Fibroblast of villous mesenchyme (primary cell): Measurements from ENCODE around the gene ALDH1B1. TPM values are rescaled to one million over a fixed set of nuclear protein-coding genes. Genes with fewer than 3 reads are reported as not detected.

Source experiments
- DNase-seq: peaks from one replicate; pipeline ENCODE4 v3.0.0-alpha.2; 2010; ENCODE audit warnings: low read depth
- H3K4me3 ChIP-seq: 2 replicates; pipeline ENCODE4 v1.5.1; 2011; ENCODE audit warnings: low read depth, mild to moderate bottlenecking, low read length
- total RNA-seq: library from RNA; depleted of rRNA; stranded (reverse); fragments of >200 nt; gene quantifications from 2 replicates; pipeline ENCODE4 v1.2.3, GENCODE V29; 2012
- TF ChIP-seq, protein P1 (sequence below): IDR thresholded peaks from 2 replicates; pipeline ENCODE4 v1.5.1; 2012; ENCODE audit warnings: low read depth, mild to moderate bottlenecking, low read length; ENCODE audit not compliant: insufficient read depth

ALDH1B1 gene
- total RNA-seq, 1 donor = 74.3 TPM

DNA sequence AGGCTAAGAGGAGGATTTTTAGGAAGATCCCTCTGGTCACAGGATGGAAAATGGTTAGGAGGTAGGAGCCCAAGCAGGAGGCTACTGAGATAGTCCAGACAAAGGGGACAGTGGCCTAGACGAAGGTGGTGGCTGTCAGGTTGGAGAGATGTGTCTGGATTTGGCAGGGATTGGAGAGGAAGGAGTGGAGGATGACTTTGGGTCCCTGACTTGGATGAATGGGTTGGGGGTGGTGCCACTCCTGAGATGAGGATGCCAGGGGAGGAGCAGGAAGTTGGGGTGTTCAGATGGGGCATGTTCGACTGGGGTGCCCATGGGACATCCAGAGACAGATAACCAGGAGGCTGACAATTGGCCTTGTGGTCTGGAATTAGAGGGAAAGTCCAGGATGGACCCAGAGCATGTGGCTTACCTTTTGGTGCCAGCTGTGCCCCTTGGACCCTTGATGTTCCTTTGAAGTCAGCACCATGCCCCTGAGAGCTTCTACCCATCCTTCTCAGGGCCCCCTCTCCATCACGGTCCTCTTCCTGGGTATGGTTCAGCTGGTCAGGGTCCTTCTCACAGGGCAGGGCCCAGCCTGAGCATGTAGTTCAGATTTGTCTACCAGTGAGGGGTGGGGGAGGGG is 46.9 kb downstream of the ALDH1B1 start:
- no peak for DNase-seq
- no peak overlapping the region for H3K4me3 ChIP-seq
- TF ChIP-seq, protein P1, sequence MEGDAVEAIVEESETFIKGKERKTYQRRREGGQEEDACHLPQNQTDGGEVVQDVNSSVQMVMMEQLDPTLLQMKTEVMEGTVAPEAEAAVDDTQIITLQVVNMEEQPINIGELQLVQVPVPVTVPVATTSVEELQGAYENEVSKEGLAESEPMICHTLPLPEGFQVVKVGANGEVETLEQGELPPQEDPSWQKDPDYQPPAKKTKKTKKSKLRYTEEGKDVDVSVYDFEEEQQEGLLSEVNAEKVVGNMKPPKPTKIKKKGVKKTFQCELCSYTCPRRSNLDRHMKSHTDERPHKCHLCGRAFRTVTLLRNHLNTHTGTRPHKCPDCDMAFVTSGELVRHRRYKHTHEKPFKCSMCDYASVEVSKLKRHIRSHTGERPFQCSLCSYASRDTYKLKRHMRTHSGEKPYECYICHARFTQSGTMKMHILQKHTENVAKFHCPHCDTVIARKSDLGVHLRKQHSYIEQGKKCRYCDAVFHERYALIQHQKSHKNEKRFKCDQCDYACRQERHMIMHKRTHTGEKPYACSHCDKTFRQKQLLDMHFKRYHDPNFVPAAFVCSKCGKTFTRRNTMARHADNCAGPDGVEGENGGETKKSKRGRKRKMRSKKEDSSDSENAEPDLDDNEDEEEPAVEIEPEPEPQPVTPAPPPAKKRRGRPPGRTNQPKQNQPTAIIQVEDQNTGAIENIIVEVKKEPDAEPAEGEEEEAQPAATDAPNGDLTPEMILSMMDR = no peak

- TF ChIP-seq, protein P1 = no peak
- no peak overlapping the region for H3K4me3 ChIP-seq
- no peak for DNase-seq
Observed at GRCh38 chr9:38439916-38440301, 47.4 kb downstream of the ALDH1B1 start.

DNA sequence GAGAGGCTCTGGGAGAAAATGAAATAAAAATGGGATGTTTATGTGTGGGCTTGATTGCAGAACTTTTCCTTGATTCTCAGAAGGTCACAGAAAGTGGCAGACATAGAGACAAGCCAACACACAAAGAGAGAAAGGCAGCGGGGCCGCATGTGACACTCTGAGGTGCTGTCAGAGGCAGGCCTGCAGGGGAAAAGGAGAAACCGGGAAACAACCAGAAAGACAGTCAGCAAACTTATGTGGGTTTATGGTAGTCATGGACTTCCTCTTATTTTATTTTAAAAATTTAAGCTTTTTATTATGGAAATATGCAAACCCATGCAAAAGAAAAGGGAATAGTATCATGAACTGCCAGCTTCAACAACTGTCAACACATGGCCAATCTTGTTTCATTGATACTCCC is 48.0 kb downstream of the ALDH1B1 start:
- no peak for DNase-seq
- TF ChIP-seq, protein P1 = no peak
- H3K4me3 ChIP-seq = no peak overlapping the region

GRCh38 chr9:38441347-38442085 is 49.0 kb downstream of the ALDH1B1 start:
- DNase-seq = no peak
- H3K4me3 ChIP-seq = no peak overlapping the region
- TF ChIP-seq, protein P1 = no peak

DNA sequence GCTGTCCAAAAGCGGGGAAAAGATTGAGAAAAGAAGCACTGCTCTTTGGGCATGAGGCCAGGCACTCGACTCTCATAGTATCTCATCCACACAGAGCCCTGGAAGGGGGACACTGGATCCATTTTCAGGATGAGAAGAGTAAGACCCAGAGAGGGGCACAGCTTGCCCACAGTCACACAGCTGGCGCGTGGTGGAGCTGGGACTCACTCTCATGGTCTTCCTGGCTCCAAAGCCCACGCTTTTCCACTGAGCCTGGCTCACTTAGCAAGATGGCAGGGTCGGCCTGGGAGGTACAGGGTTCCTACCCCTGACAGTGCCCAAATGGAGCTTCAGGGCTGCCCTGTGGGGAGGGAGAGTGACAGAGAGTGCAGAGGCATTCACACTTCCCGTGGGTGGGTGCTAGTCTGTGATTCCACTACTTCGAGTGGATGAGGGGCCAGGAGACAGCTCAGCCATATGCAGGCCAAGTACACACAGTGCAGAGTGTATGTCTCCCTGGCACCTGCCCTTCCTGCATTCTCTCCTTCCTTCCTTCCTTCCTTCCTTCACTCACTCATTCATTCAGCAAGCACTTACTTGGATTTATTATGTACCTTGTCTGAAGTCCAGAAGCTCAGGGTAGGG is 50.1 kb downstream of the ALDH1B1 start:
- TF ChIP-seq, protein P1 = no peak
- no peak overlapping the region for H3K4me3 ChIP-seq
- no peak for DNase-seq

- DNase-seq = peak; percentile 25
- TF ChIP-seq, protein P1 = no peak
- H3K4me3 ChIP-seq = no peak overlapping the region
Observed at GRCh38 chr9:38443181-38443580, 50.7 kb downstream of the ALDH1B1 start.
